Left lung (tissue), 10 donors: ENCODE results near the gene KDM8. TPM values are rescaled to one million over a fixed set of nuclear protein-coding genes. Genes with fewer than 3 reads are reported as not detected.

ENCODE experiments used
- ATAC-seq: fragments of 200-7000 bp; cut with Tn5 transposase; one replicate; pipeline ENCODE4 v1.9.1; 2020; ENCODE audit warnings: moderate library complexity
- DNase-seq, 4 donors: peaks; one replicate each; pipeline ENCODE4 v3.0.0-alpha.2; 2013 to 2020
- H3K27ac ChIP-seq, 2 donors: fragments of 200-600 bp; sonication (generic) in 1 of 2; one replicate each; pipeline versions ENCODE4 v1.5.0 to v1.8.0; 2020 to 2021
- H3K27me3 ChIP-seq, 2 donors: fragments of 200-600 bp; sonication (generic) in 1 of 2; one replicate each; pipeline versions ENCODE4 v1.5.0 to v1.8.0; 2020 to 2021
- H3K36me3 ChIP-seq, 2 donors: fragments of 200-600 bp; sonication (generic) in 1 of 2; one replicate each; pipeline versions ENCODE4 v1.5.0 to v1.8.0; 2020 to 2021
- H3K4me1 ChIP-seq, 2 donors: fragments of 200-600 bp; one replicate each; pipeline ENCODE4 v1.8.0; 2021
- H3K4me3 ChIP-seq, 2 donors: fragments of 200-600 bp; sonication (generic) in 1 of 2; one replicate each; pipeline versions ENCODE4 v1.5.0 to v1.8.0; 2020 to 2021; ENCODE audit warnings: mild to moderate bottlenecking in 1 of 2
- H3K9me3 ChIP-seq, 2 donors: fragments of 200-600 bp; sonication (generic) in 1 of 2; one replicate each; pipeline versions ENCODE4 v1.5.0 to v1.8.0; 2020 to 2021
- CTCF ChIP-seq, 2 donors: fragments of 200-600 bp; sonication (generic) in 1 of 2; IDR thresholded peaks; one replicate each; pipeline versions ENCODE4 v1.5.0 to v1.8.0; 2021; ENCODE audit warnings: antibody characterized with exemption in 2 of 2
- intact Hi-C, 2 donors: fragments of 100-400 bp; cut with DNase I; formaldehyde crosslinking; loops; one replicate each; pipeline versions ENCODE4 v1.11.2 to v1.14.2; 2022
- polyA plus RNA-seq, 6 donors: library from polyadenylated mRNA; unstranded; fragments of 120-200 nt; gene quantifications; one replicate each; pipeline ENCODE4 v1.2.1, GENCODE V29; 2013; ENCODE audit not compliant: insufficient read length in 6 of 6
- total RNA-seq, 2 donors: library from RNA; stranded (reverse); fragmentation: NEBNext Ultra II Directional; extraction: Animal tissue kit (Norgen Biotek cat#: 25700); gene quantifications; one replicate each; pipeline ENCODE4 v1.2.1, GENCODE V29; 2021
- donor health status: DM: no; HTN: yes; CAD: no.
- donor health status: DM: no; HTN: no; CAD: no.

The KDM8 gene
- total and polyA plus RNA-seq, 8 donors: 5.2 to 9.9 (median 8.8) TPM

GRCh38 chr16:27234603-27235002 is 31.3 kb downstream of the KDM8 start:
- DNase-seq (peak in 1 of 4 donors; percentile 32), ATAC-seq (no peak)
- no peak overlapping the region for H3K4me3 ChIP-seq
- no peak for TF ChIP-seq CTCF (IDR thresholded peaks at IDR 0.05)
- peaks cover 15 to 68% of the 10 kb centered on the region in 2 donors for H3K4me1 ChIP-seq
- no peaks in the 10 kb centered on the region for H3K27me3 ChIP-seq
- peaks cover 0 to 45% of the 10 kb centered on the region in 2 donors for H3K36me3 ChIP-seq
- intact Hi-C loops: loop anchor here in 1 of 2 donors (5.0 kb wide), 1 partner anchor 133 kb away; no protein-coding TSS in a partner anchor
- peak overlapping the region in 1 of 2 donors; percentile 89 for H3K27ac ChIP-seq
- H3K9me3 ChIP-seq: no peaks in the 10 kb centered on the region

GRCh38 chr16:27235055-27235937 is 32.0 kb downstream of the KDM8 start:
- peak overlapping the region in 1 of 2 donors; percentile 22 for H3K4me3 ChIP-seq
- intact Hi-C loops: no loop called here
- peak in 3 of 4 donors; percentile 76 to 87 (median 87) for DNase-seq

GRCh38 chr16:27235938-27236245 is 32.6 kb downstream of the KDM8 start:
- no peak for TF ChIP-seq CTCF (IDR thresholded peaks at IDR 0.05)
- Histone ChIP-seq H3K36me3 (peaks cover 0 to 33% of the 10 kb centered on the region in 2 donors), H3K4me3 (no peak overlapping the region), H3K4me1 (peaks cover 15 to 76% of the 10 kb centered on the region in 2 donors), H3K27me3 (no peaks in the 10 kb centered on the region), H3K27ac (peak overlapping the region; percentile 57 to 89), H3K9me3 (no peaks in the 10 kb centered on the region)
- ATAC-seq: no peak
- intact Hi-C loops: no loop called here
- peak in 1 of 4 donors; percentile 33 for DNase-seq

More at GRCh38 chr16:27235055-27235937, 32.0 kb downstream of the KDM8 start:
- H3K27ac ChIP-seq: peak overlapping the region; percentile 57 to 89
- peak; percentile 78 to 85 for TF ChIP-seq CTCF (IDR thresholded peaks at IDR 0.05)
- peaks cover 15 to 70% of the 10 kb centered on the region in 2 donors for H3K4me1 ChIP-seq
- no peaks in the 10 kb centered on the region for H3K9me3 ChIP-seq
- peaks cover 0 to 39% of the 10 kb centered on the region in 2 donors for H3K36me3 ChIP-seq
- peak; percentile 77 for ATAC-seq
- H3K27me3 ChIP-seq: no peaks in the 10 kb centered on the region

- no peaks in the 10 kb centered on the region for H3K27me3 ChIP-seq
- H3K36me3 ChIP-seq: peaks cover 0 to 25% of the 10 kb centered on the region in 2 donors
- DNase-seq (peak in 1 of 4 donors; percentile 23), ATAC-seq (no peak)
- no peaks in the 10 kb centered on the region for H3K9me3 ChIP-seq
- peaks cover 15 to 82% of the 10 kb centered on the region in 2 donors for H3K4me1 ChIP-seq
- H3K27ac ChIP-seq: peak overlapping the region; percentile 77 to 89
- no peak overlapping the region for H3K4me3 ChIP-seq
- intact Hi-C loops: no loop called here
- no peak for TF ChIP-seq CTCF (IDR thresholded peaks at IDR 0.05)
Measured at GRCh38 chr16:27236635-27237218, 33.4 kb downstream of the KDM8 start.
